OCI-LY7 (cell line): ENCODE data around the gene IPO7.

ENCODE experiments used
- EZH2phosphoT487 ChIP-seq: fragments of 200-600 bp; sonication (generic); IDR thresholded peaks from 2 replicates; pipeline ENCODE4 v1.6.1; 2018; ENCODE audit warnings: low read depth, borderline replicate concordance, mild to moderate bottlenecking, mixed run types, antibody characterized with exemption, low read length, moderate library complexity, mixed read lengths
- TF ChIP-seq, protein P1 (sequence below): fragments of 200-600 bp; sonication (generic); conservative IDR thresholded peaks from 2 replicates; pipeline ENCODE4 v1.5.1; 2014; ENCODE audit warnings: mild to moderate bottlenecking, antibody characterized with exemption, low read length, moderate library complexity, mixed read lengths

GRCh38 chr11:9428706-9429105 lies 44.3 kb downstream of the IPO7 start:
- TF ChIP-seq, protein P1, sequence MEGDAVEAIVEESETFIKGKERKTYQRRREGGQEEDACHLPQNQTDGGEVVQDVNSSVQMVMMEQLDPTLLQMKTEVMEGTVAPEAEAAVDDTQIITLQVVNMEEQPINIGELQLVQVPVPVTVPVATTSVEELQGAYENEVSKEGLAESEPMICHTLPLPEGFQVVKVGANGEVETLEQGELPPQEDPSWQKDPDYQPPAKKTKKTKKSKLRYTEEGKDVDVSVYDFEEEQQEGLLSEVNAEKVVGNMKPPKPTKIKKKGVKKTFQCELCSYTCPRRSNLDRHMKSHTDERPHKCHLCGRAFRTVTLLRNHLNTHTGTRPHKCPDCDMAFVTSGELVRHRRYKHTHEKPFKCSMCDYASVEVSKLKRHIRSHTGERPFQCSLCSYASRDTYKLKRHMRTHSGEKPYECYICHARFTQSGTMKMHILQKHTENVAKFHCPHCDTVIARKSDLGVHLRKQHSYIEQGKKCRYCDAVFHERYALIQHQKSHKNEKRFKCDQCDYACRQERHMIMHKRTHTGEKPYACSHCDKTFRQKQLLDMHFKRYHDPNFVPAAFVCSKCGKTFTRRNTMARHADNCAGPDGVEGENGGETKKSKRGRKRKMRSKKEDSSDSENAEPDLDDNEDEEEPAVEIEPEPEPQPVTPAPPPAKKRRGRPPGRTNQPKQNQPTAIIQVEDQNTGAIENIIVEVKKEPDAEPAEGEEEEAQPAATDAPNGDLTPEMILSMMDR: no peak
- TF ChIP-seq EZH2phosphoT487: no peak
